CD4-positive, alpha-beta T cell (primary cell): ENCODE results near the gene VEGFB. TPM values are rescaled to one million over a fixed set of nuclear protein-coding genes. Genes with fewer than 3 reads are reported as not detected.
"Not testable (repeated sequence)": the region's sequence is repeated elsewhere in the genome, so short reads cannot be mapped to it uniquely, and the experiment has no call there.

Source experiments
- ATAC-seq: fragments of 200-7000 bp; cut with Tn5 transposase; one replicate; pipeline ENCODE4 v1.10.0; 2022; ENCODE audit warnings: mild to moderate bottlenecking; ENCODE audit not compliant: poor library complexity
- CTCF ChIA-PET: fragments of 350-600 bp; sonication (Branson Sonifier 250); formaldehyde crosslinking; loops from one replicate; lab custom pipeline; 2021; ENCODE audit warnings: antibody characterized with exemption, inconsistent platforms; lab: Charles Lee
- POLR2A ChIA-PET: fragments of 350-600 bp; sonication (Branson Sonifier 250); formaldehyde crosslinking; loops from one replicate; lab custom pipeline; 2021; ENCODE audit warnings: antibody characterized with exemption, inconsistent platforms; lab: Charles Lee
- DNase-seq, 14 experiments: peaks; one replicate each; pipeline ENCODE4 v3.0.0-alpha.2; 2013 to 2020; ENCODE audit warnings: mixed read lengths in 2 of 14
- H3K27ac ChIP-seq, 2 donors: one replicate each; pipeline versions ENCODE4 v1.5.1 to v1.7.0; 2013; ENCODE audit warnings: low read length in 2 of 2, low read depth in 1 of 2, mild to moderate bottlenecking in 1 of 2
- H3K27me3 ChIP-seq, 2 experiments: 1 replicate in 1 of 2; 2 replicates in 1 of 2; pipeline versions ENCODE4 v1.6.1 to v1.7.0; 2013; ENCODE audit warnings: low read length in 2 of 2, control low read depth in 1 of 2, mild to moderate bottlenecking in 1 of 2, moderate library complexity in 1 of 2; ENCODE audit not compliant: insufficient read depth in 2 of 2, control insufficient read depth in 1 of 2
- H3K36me3 ChIP-seq: one replicate; pipeline ENCODE4 v1.6.1; 2013; ENCODE audit warnings: low read length, control low read depth; ENCODE audit not compliant: insufficient read depth
- H3K4me1 ChIP-seq: one replicate; pipeline ENCODE4 v1.6.1; 2013; ENCODE audit warnings: low read length, control low read depth; ENCODE audit not compliant: insufficient read depth
- H3K4me3 ChIP-seq: one replicate; pipeline ENCODE4 v1.5.1; 2013; ENCODE audit warnings: mild to moderate bottlenecking, low read length, moderate library complexity
- H3K9me3 ChIP-seq, 2 experiments: 1 replicate in 1 of 2; 2 replicates in 1 of 2; pipeline versions ENCODE4 v1.6.1 to v1.7.0; 2013; ENCODE audit warnings: low read length in 2 of 2, mild to moderate bottlenecking in 2 of 2, control low read depth in 1 of 2, moderate library complexity in 1 of 2; ENCODE audit not compliant: control insufficient read depth in 1 of 2, insufficient read depth in 1 of 2
- H3K27ac Mint-ChIP-seq: one replicate; pipeline ENCODE4 v1.8.0; 2020; ENCODE audit warnings: mixed read lengths
- H3K27me3 Mint-ChIP-seq: one replicate; pipeline ENCODE4 v1.8.0; 2021; ENCODE audit warnings: mixed read lengths
- H3K36me3 Mint-ChIP-seq: one replicate; pipeline ENCODE4 v1.8.0; 2021; ENCODE audit warnings: low read depth, mixed read lengths
- H3K4me1 Mint-ChIP-seq: one replicate; pipeline ENCODE4 v1.8.0; 2021; ENCODE audit warnings: low read depth, mixed read lengths
- H3K4me3 Mint-ChIP-seq: one replicate; pipeline ENCODE4 v1.8.0; 2020; ENCODE audit warnings: mild to moderate bottlenecking, mixed read lengths
- H3K9me3 Mint-ChIP-seq: one replicate; pipeline ENCODE4 v1.8.0; 2020; ENCODE audit warnings: mixed read lengths
- intact Hi-C, 2 experiments: fragments of 100-400 bp; cut with DNase I in 1 of 2; cut with micrococcal nuclease in 1 of 2; formaldehyde crosslinking; loops; one replicate each; pipeline versions ENCODE4 v1.15.1 to v1.9.0; 2023 to 2025; cut with DNase I, micrococcal nuclease
- total RNA-seq, 174 experiments: library from RNA in 2 of 174; stranded (reverse) in 2 of 174; gene quantifications; one replicate each; pipeline ENCODE4 v1.2.3 and lab custom pipeline; 2021 to 2026
- TF ChIP-seq, protein P1 (sequence below): fragments of 200-600 bp; IDR thresholded peaks from one replicate; pipeline ENCODE4 v1.8.0; 2022; ENCODE audit warnings: antibody characterized with exemption, mild to moderate bottlenecking

VEGFB gene
- total RNA-seq, 2 experiments from 2014 or later: 39.7 to 48.7 TPM

DNA sequence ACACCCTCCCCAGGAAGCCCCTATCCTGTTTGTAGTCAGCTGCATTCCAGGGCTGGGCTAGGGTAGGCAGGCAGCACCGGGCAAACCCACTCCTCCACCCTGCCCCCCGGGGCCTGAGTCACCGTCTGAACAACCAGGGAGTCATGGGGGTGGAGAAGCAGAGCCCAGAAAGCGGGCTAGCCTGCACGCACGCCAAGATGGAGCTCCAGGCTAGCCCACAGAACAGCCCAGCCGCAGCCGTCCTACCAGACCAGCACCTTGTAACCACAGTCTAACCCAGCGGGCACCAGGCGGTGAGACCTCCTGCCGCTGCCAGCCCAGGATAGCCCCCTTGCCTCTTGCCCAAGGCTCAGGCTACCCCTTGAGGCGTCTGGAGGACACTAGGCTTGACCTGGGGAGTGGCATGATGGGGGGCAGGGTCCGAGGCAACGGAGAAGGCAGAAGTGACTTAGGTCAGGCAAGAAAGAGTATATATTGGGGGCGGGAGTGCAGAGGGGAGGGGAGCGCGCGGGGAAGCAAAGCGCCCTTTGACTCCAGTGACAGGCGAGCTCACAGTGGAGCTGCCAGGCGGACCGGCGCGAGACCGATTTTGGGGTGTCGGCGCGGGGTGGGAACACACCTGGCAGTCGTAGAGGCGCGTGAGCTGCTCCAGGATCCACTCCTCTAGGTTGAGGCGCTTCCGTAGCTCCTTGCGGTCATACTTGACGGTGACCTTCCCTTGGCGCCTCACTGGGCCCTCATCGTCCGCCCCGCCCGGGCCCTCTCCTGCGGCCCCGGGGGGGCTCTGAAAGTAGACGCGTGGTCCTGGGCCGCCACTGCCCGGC is 11.6 kb downstream of the VEGFB start:
- peak overlapping the region; percentile 94 for H3K4me3 Mint-ChIP-seq
- peak overlapping the region; percentile 82 for H3K27ac Mint-ChIP-seq
- CTCF ChIA-PET: interaction anchor here (0.6 to 3.9 kb wide), 9 partner anchors 11 to 60 kb away, joined by 3 to 15 read pairs (median 8); partner anchors contain the start of genes NUDT22, STIP1 and TRPT1
- Histone ChIP-seq H3K36me3 (peaks cover 10% of the 10 kb centered on the region), H3K9me3 (no peaks in the 10 kb centered on the region), H3K27ac (peak overlapping the region in 1 of 2 donors; percentile 48), H3K27me3 (no peaks in the 10 kb centered on the region), H3K4me1 (peaks cover 59% of the 10 kb centered on the region), H3K4me3 (peak overlapping the region; percentile 64)
- TF ChIP-seq, protein P1, sequence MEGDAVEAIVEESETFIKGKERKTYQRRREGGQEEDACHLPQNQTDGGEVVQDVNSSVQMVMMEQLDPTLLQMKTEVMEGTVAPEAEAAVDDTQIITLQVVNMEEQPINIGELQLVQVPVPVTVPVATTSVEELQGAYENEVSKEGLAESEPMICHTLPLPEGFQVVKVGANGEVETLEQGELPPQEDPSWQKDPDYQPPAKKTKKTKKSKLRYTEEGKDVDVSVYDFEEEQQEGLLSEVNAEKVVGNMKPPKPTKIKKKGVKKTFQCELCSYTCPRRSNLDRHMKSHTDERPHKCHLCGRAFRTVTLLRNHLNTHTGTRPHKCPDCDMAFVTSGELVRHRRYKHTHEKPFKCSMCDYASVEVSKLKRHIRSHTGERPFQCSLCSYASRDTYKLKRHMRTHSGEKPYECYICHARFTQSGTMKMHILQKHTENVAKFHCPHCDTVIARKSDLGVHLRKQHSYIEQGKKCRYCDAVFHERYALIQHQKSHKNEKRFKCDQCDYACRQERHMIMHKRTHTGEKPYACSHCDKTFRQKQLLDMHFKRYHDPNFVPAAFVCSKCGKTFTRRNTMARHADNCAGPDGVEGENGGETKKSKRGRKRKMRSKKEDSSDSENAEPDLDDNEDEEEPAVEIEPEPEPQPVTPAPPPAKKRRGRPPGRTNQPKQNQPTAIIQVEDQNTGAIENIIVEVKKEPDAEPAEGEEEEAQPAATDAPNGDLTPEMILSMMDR: no peak
- DNase-seq: peak; percentile 20 to 89 (median 64)
- H3K9me3 Mint-ChIP-seq: no peaks in the 10 kb centered on the region
- H3K4me1 Mint-ChIP-seq: peaks cover 42% of the 10 kb centered on the region
- no peak for ATAC-seq
- POLR2A ChIA-PET: interaction anchor here (0.6 to 6.2 kb wide), 17 partner anchors 10 to 1391 kb away, joined by 3 to 65 read pairs (median 5); partner anchors contain the start of genes BAD, DNAJC4, ESRRA and FERMT3
- intact Hi-C loops: no loop called here
- no peaks in the 10 kb centered on the region for H3K27me3 Mint-ChIP-seq
- H3K36me3 Mint-ChIP-seq: peaks cover 19% of the 10 kb centered on the region

DNA sequence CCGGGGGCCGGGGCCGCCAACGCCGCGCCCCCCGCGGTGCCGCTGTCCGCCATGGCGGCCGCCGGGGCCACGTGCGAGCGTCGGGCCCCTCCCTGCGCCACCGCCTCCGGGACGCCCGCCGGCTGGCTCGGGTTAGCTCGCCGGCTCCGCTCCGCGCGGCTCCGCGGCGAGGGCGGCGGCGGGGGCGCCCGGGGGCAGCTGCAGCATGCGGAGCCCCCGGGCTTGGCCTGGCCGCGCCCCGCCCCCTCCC is 12.2 kb downstream of the VEGFB start:
- CTCF ChIA-PET: interaction anchor here (1.0 to 3.9 kb wide), 8 partner anchors 12 to 61 kb away, joined by 3 to 15 read pairs (median 9); partner anchors contain the start of genes NUDT22, STIP1 and TRPT1
- H3K4me1 Mint-ChIP-seq: peaks cover 36% of the 10 kb centered on the region

DNA sequence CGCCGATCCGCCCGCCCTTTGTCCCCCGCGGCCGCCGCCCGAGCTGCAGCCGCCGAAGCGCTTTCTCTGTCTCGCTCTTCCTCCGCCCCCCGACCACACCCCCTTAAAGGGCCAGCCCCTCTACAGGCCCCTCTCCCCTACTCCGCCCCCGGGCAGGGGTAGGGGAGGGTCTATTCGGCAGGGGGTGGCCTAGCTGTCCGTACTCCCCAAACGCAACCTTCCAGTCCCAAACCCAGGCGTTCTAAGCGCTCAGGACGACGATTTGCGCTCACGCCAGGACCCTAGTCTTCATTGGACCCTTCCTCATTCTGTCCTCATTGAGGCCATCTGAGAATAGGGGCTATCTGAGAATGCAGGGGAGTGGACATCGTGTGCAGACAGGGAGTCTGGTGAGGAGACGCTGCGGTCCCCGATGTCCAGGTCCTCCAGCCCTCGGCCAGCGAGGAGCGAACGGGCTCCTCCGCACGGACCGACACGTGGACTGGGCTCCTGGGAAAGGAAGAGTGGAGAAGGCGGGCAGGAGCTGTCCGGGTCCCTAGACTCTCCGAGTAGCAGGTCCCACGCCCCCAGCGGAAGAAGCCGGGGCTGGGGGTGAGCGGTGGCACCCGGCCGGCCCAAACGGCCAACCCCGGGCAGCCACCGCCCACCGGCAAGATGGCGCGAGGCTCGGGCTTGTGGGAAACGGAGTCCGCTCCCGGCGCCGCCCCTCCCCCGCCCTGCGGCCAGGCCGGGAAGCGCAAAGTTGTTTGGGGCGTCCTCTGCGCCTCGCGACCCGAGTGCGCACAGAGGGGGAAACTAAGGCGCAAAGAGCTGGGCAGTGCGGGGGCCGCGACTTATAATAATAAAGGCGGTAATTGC is 12.7 kb downstream of the VEGFB start, which contains the start of gene PPP1R14B:
Gene PPP1R14B, minus strand, starts transcription at position 73 of the 858 bp plus-strand sequence. CDS start 270 bp downstream, outside the sequence.
- no peaks in the 10 kb centered on the region for H3K27me3 Mint-ChIP-seq
- peaks cover 10% of the 10 kb centered on the region for H3K36me3 ChIP-seq
- intact Hi-C loops: loop anchor here (1.0 kb wide), 2 partner anchors 22 to 23 kb away; no protein-coding TSS in a partner anchor
- POLR2A ChIA-PET: interaction anchor here (0.8 to 6.2 kb wide), 12 partner anchors 14 to 261 kb away, joined by 3 to 65 read pairs (median 13); partner anchors contain the start of genes BAD, ESRRA, FERMT3 and GPR137
- peak within 1 kb of the TSS; percentile 48 to 57 for H3K27ac ChIP-seq
- peaks cover 61% of the 10 kb centered on the region for H3K4me1 ChIP-seq
- H3K9me3 Mint-ChIP-seq: no peaks in the 10 kb centered on the region
- peak within 1 kb of the TSS; percentile 82 for H3K27ac Mint-ChIP-seq
- TF ChIP-seq, protein P1: no peak
- H3K27me3 ChIP-seq: no peaks in the 10 kb centered on the region
- DNase-seq: peak; percentile 60 to 89 (median 76)
- peak within 1 kb of the TSS; percentile 94 for H3K4me3 Mint-ChIP-seq
- peaks cover 12% of the 10 kb centered on the region for H3K36me3 Mint-ChIP-seq
- CTCF ChIA-PET: interaction anchor here (1.0 to 3.9 kb wide), 7 partner anchors 12 to 61 kb away, joined by 3 to 15 read pairs (median 8); partner anchors contain the start of genes NUDT22, STIP1 and TRPT1
- no peaks in the 10 kb centered on the region for H3K9me3 ChIP-seq
- H3K4me1 Mint-ChIP-seq: peaks cover 41% of the 10 kb centered on the region
- peak within 1 kb of the TSS; percentile 90 for H3K4me3 ChIP-seq
- ATAC-seq: peak; percentile 63

More for the DNA sequence above, 12.2 kb downstream of the VEGFB start:
- DNase-seq, intact Hi-C loops, H3K27me3 Mint-ChIP-seq, H3K27me3 ChIP-seq, H3K27ac ChIP-seq, H3K9me3 ChIP-seq, H3K9me3 Mint-ChIP-seq: not testable (repeated sequence)
- POLR2A ChIA-PET: interaction anchor here (0.8 to 6.2 kb wide), 12 partner anchors 14 to 261 kb away, joined by 3 to 65 read pairs (median 13); partner anchors contain the start of genes BAD, ESRRA, FERMT3 and GPR137
- Mint-ChIP-seq H3K27ac (peak overlapping the region; percentile 42), H3K4me3 (peak overlapping the region; percentile 91), H3K36me3 (peaks cover 14% of the 10 kb centered on the region)
- ATAC-seq: peak; percentile 19
- Histone ChIP-seq H3K36me3 (peaks cover 10% of the 10 kb centered on the region), H3K4me3 (peak overlapping the region; percentile 90), H3K4me1 (peaks cover 61% of the 10 kb centered on the region)
